C1 segment of cervical spinal cord (tissue), 14 donors: ENCODE data around the gene CLPSL1.

Source experiments
- DNase-seq, 14 donors: peaks; one replicate each; lab custom pipeline; 2025; lab: John Stamatoyannopoulos, UW

The CLPSL1 gene

GRCh38 chr6:35795453-35796071 is 14.7 kb downstream of the CLPSL1 start:
- DNase-seq = no peak

DNA sequence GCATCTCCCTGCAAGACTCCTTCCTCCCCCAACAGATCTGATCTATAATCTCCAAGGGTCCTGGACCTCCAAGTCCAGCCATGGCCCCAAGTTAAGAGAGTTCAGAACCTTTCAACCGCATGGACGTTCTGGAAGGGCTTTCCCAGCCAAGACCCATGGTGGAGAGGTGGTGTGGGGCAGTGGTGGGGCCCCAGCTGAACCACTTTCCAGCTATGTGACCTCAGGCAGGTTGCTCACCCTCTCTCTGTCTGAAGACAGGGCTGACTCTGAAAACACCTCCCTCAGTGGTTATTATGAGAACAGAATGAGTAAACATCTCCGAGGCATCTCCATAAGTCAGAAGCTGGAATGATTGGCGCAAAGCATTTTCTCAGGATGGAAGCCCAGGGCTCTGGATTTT is 15.4 kb downstream of the CLPSL1 start:
- DNase-seq = no peak

DNA sequence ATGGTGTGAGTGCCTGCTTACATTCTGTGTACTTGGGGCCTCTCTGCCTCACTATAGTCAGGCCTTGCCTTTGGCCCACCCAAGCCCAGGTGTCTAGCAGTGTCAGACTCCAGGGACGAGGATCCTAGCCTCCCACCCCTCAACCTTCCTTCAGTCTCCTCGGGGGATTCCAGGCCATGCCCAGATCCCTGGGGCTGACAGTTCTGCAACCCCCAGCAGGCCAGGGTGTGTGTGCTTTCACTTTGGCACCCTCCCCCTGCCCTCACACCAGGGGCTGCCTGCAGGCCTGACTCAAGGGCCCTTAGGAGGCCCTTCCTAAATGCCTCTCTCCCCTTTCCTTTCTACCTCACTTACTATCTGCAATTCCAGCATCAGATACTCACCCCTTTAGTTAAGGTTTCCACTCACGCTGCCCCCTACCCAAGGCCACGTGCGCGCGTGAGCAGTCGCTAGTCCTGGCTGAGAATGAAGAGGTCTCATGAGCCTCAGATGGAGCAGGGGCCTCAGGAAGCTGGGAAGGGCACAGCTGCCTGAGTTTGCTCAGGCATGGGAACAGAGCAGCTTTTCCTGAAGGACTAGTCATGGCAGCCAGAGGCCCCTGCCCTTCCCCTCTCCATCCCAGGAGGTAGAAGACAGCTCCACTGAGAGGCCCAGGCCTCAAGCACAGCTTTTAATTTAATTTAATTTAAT is 17.2 kb downstream of the CLPSL1 start:
- no peak for DNase-seq

- DNase-seq = no peak
These were observed 17.9 kb downstream of the CLPSL1 start for GRCh38 chr6:35798706-35799105.

DNA sequence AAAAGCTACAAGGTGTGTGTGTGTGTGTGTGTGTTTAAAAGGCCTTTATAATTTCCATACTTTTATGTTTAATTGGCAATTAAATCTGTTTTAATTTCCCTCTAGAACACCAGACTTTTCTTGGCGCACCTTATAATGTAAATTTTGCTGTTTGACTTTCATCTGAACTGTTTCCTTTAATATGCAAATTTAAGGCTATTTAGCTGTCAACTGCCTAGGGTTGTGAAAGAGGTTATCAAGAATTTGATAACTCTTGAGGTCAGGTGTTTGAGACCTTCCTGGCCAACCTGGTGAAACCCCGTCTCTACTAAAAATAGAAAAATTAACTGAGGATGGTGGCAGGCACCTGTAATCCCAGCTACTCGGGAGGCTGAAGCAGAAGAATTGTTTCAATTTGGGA is 20.3 kb downstream of the CLPSL1 start:
- DNase-seq = no peak

GRCh38 chr6:35804996-35805736 is 24.3 kb downstream of the CLPSL1 start, which contains the start of gene LHFPL5:
TSS of gene LHFPL5 (plus strand) at chr6:35805352. CDS start at chr6:35805671, 319 bp downstream.
- peak in 3 of 14 donors; percentile 5 to 16 (median 5) for DNase-seq

- DNase-seq = no peak
These were observed 27.9 kb downstream of the CLPSL1 start for GRCh38 chr6:35808688-35809087.

- no peak for DNase-seq
These were observed 29.0 kb downstream of the CLPSL1 start for GRCh38 chr6:35809809-35810208.

GRCh38 chr6:35810971-35811698 is 30.3 kb downstream of the CLPSL1 start:
- no peak for DNase-seq

DNA sequence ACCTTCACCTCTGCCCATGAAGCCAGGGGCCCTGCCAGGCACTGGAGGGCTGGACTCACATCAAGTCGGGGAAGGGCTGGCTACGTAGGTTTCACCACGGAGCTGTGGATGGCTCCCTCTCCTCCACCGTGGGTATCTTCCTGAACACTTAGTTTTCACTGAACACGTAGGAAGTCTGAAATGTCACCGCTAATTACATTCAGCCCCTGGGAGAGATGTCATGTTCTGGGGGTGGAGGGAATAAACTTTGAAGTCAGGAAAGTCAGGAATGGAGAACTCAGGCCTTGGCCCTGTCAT is 30.8 kb downstream of the CLPSL1 start:
- DNase-seq = no peak

DNA sequence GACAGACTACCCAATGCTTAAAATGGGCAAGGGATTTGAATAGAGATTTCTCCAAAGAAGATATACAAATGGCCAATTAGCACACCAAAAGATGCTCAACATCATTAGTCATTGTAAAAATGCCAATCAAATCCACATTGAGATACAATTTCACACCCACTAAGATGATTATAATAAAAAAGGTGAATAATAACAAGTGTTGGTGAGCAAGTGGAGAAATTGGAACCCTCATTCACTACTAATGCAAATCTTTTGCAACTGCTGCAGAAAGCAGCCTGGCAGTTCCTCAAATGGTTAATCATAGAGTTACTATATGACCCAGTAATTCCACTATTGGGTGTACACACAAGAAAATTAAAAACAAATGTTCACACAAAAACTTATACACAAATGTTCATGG is 36.7 kb downstream of the CLPSL1 start:
- DNase-seq = no peak

GRCh38 chr6:35823601-35824000 is 42.8 kb downstream of the CLPSL1 start:
- no peak for DNase-seq

GRCh38 chr6:35824552-35825192 is 43.9 kb downstream of the CLPSL1 start:
- DNase-seq = no peak

DNA sequence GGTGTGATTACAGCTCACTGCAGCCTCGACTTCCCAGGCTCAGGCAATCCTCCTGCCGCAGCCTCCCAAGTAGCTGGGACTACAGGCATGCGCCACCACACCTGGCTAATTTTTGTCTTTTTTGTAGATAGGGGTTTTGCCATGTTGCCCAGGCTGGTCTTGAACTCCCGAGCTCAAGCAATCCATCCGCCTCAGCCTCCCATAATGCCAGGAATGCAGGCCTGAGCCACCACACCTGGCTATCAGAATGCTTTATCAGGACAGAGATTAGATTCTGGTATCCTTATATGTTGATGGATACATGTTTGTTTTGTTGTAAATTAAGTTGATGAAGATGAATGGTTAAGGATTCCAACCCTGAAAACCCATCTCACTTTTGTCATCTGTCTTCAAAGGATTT is 48.5 kb downstream of the CLPSL1 start:
- DNase-seq = no peak

- no peak for DNase-seq
These were observed 50.6 kb downstream of the CLPSL1 start for GRCh38 chr6:35831257-35832007.

DNA sequence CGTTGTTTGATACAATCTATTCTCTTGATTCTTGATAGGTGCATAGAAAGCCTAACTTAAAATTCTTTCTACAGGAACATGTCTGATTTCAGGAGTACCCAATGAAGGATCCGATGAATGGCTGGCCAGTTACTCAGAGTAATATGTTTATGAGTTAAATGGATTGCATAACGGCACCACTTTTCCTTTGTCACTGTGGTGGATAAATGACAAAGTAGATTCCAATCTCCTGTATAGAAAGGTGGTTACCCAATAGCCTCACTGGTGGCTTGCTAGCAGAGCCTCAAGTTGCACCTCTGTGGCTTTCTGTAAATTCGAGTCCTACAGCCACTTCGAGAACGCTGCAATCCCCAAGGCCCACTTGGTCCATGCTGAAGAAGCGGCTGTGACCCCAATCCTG is 52.7 kb downstream of the CLPSL1 start:
- DNase-seq = no peak
